Activated CD4-positive, alpha-beta memory T cell treated with anti-CD3 and anti-CD28 coated beads, Interleukin-2, amount 10 ng/mL, durations not matched to agents 7 days and 5 days (primary cell): ENCODE data around the gene WT1. TPM values are rescaled to one million over a fixed set of nuclear protein-coding genes. Genes with fewer than 3 reads are reported as not detected.

Experiments used
- CTCF ChIA-PET: fragments of 350-600 bp; sonication (Branson Sonifier 250); formaldehyde crosslinking; loops from one replicate; lab custom pipeline; 2021; ENCODE audit warnings: antibody characterized with exemption, inconsistent platforms; lab: Charles Lee
- POLR2A ChIA-PET: fragments of 350-600 bp; sonication (Branson Sonifier 250); formaldehyde crosslinking; loops from one replicate; lab custom pipeline; 2021; ENCODE audit warnings: antibody characterized with exemption; lab: Charles Lee
- DNase-seq: peaks from one replicate; pipeline ENCODE4 v3.0.0-alpha.2; 2020
- H3K27ac Mint-ChIP-seq: one replicate; pipeline ENCODE4 v1.8.0; 2021; ENCODE audit warnings: mild to moderate bottlenecking, mixed read lengths
- H3K27me3 Mint-ChIP-seq: one replicate; pipeline ENCODE4 v1.8.0; 2021; ENCODE audit warnings: mixed read lengths
- H3K36me3 Mint-ChIP-seq: one replicate; pipeline ENCODE4 v1.8.0; 2021; ENCODE audit warnings: low read depth, mixed read lengths
- H3K4me1 Mint-ChIP-seq: one replicate; pipeline ENCODE4 v1.8.0; 2021; ENCODE audit warnings: mixed read lengths
- H3K4me3 Mint-ChIP-seq: one replicate; pipeline ENCODE4 v1.8.0; 2021; ENCODE audit warnings: mild to moderate bottlenecking, mixed read lengths
- H3K9me3 Mint-ChIP-seq: one replicate; pipeline ENCODE4 v1.8.0; 2021; ENCODE audit warnings: mixed read lengths
- total RNA-seq, 2 experiments: library from RNA; stranded (reverse); gene quantifications; one replicate each; pipeline ENCODE4 v1.2.3, GENCODE V29; 2021

Gene WT1
- total RNA-seq, 2 experiments from 2014 or later, result not detected

DNA sequence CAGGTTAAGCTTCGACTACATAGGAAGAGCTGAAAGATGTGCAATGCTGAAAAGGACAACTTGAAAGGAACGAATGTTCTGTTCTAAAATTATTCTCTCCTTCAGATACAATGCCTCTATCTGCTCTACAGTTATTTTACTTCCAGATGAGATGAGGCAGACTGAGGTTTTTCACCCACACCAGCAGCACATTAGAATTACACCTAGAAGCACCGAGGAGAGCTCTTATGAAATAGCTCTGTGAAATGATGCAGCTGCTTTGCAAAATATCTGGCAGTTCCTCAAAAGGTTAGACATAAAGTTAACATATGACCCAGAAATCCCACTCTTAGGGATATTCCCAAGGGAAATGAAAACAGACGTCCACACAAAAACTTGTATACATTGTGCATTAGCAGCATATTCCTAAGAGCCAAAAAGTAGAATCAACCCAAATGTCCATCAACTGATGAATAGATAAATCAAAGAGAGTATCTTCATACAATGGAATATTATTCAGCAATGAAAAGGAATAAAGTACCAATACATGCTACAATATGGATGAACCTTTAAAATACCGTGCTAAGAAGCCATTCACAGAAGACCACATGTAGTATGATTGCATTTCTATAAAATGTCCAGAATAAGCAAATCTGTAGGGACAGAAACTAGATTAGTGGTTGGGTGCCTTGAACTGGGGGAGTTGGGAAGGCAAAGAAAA lies 34.5 kb downstream of the WT1 start:
- Mint-ChIP-seq H3K27me3 (peaks cover 16% of the 10 kb centered on the region), H3K4me3 (no peak overlapping the region), H3K36me3 (no peaks in the 10 kb centered on the region), H3K9me3 (no peaks in the 10 kb centered on the region), H3K27ac (no peak overlapping the region), H3K4me1 (no peaks in the 10 kb centered on the region)
- no peak for DNase-seq
- POLR2A ChIA-PET, result no interaction called here
- CTCF ChIA-PET, result no interaction called here

DNA sequence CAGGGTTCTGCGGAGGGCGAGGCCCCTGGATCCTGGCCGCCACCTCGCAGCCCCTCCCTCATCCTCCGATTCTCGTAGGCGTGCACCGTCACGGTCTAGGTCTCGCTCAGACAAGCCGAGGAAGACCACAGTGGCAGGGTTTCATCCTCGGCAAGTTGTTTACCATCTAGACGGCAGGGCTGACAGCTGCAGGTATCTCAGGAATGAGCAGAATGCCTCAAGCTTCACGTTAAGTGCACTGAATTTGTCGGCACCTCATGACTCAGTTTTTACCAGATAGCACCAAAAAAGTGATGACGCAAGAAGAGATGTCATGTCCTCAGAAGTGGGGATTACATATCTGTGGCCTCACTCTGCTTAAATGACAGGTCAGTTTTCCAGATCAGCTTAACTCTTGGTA lies 35.1 kb downstream of the WT1 start:
- Mint-ChIP-seq H3K4me1 (no peaks in the 10 kb centered on the region), H3K4me3 (no peak overlapping the region), H3K9me3 (no peaks in the 10 kb centered on the region), H3K27ac (no peak overlapping the region), H3K27me3 (peaks cover 18% of the 10 kb centered on the region), H3K36me3 (no peaks in the 10 kb centered on the region)
- ChIA-PET CTCF (no interaction called here), POLR2A (no interaction called here)
- no peak for DNase-seq

DNA sequence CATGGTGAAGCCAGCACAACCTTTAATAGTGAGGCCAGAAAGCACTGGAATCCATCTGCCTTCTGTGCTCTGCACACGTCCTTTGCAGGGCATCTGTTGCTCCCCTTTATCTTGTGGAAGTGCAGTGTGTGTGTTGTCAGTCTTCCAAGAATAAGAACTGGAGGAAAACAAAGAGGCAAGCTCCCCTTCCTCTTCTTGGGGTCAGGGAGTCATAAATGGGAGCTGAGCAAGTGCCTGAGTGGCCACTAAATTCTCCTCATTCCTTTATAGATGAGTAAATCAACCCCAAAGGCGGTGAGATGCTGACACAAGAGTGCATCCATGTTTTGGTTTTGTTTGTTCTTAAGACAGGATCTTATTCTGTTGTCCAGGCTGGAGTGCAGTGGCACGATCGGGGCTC lies 38.3 kb downstream of the WT1 start:
- CTCF ChIA-PET, result no interaction called here
- no peak for DNase-seq
- POLR2A ChIA-PET, result no interaction called here
- H3K36me3 Mint-ChIP-seq, result no peaks in the 10 kb centered on the region
- H3K27me3 Mint-ChIP-seq, result peaks cover 23% of the 10 kb centered on the region
- H3K4me3 Mint-ChIP-seq, result no peak overlapping the region
- H3K9me3 Mint-ChIP-seq, result no peaks in the 10 kb centered on the region
- no peaks in the 10 kb centered on the region for H3K4me1 Mint-ChIP-seq
- H3K27ac Mint-ChIP-seq, result no peak overlapping the region

DNA sequence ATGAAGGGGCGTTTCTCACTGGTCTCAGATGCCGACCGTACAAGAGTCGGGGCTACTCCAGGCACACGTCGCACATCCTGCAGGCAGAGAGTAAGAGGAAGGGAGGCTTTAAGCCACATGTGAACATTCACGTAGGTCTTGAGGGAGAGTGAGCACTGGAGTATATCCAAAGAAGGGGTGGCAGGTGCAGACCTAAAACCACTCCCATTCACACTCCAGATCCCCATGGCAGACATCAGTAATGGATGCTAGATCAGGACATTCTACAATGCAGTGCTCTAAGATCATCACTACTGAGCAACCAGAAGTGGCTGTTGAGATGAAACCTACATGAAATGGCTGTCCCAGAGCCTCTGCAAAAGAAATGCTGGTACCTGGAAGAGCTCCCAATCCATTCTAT lies 39.0 kb downstream of the WT1 start:
- POLR2A ChIA-PET, result no interaction called here
- DNase-seq, result no peak
- Mint-ChIP-seq H3K36me3 (no peaks in the 10 kb centered on the region), H3K4me1 (no peaks in the 10 kb centered on the region), H3K9me3 (no peaks in the 10 kb centered on the region), H3K4me3 (no peak overlapping the region), H3K27ac (no peak overlapping the region), H3K27me3 (peaks cover 23% of the 10 kb centered on the region)
- CTCF ChIA-PET, result no interaction called here

DNA sequence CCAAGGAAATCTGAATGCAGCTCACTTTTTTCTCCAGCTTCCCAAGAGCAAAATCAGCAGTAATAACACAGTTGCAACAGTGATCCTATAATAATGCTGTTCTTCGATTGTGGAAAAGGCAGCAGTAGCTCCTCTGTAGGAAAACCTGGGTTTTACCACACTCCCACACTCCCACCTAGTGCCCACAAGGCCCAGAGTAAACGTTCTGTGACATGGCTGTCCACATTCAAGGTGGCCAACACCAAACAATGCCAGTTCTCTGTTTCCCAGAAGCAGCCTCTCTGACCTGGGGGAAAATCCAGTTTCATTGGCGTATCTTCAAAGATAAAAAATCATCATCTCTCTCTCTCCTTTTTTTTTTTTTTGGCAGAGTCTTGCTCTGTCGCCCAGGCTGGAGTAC lies 40.2 kb downstream of the WT1 start:
- H3K4me1 Mint-ChIP-seq, result no peaks in the 10 kb centered on the region
- DNase-seq, result no peak
- ChIA-PET POLR2A (no interaction called here), CTCF (no interaction called here)
- H3K27ac Mint-ChIP-seq, result no peak overlapping the region
- no peaks in the 10 kb centered on the region for H3K36me3 Mint-ChIP-seq
- H3K27me3 Mint-ChIP-seq, result peaks cover 28% of the 10 kb centered on the region
- no peak overlapping the region for H3K4me3 Mint-ChIP-seq
- H3K9me3 Mint-ChIP-seq, result no peaks in the 10 kb centered on the region

DNA sequence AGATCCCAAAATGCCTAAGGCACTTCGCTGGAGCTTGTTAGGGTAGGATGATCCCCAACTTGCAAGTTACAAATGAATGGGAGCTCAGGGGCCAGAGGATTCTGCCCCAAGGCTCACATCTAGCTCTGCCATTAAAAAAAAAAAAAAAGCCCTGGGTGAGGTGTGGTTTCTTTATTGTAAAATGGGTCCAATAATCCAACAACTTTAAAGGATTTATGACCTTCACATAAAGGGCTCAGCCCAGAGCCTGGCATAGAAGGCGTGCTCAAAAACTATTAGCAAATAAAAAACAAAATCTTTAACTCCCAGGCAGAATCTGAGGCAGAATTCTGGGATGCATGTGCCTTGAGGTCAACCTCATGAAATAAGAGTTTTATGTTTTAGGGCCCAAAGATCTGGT lies 42.5 kb downstream of the WT1 start:
- ChIA-PET POLR2A (no interaction called here), CTCF (no interaction called here)
- no peaks in the 10 kb centered on the region for H3K4me1 Mint-ChIP-seq
- no peak for DNase-seq
- no peaks in the 10 kb centered on the region for H3K36me3 Mint-ChIP-seq
- H3K4me3 Mint-ChIP-seq, result no peak overlapping the region
- H3K9me3 Mint-ChIP-seq, result no peaks in the 10 kb centered on the region
- no peak overlapping the region for H3K27ac Mint-ChIP-seq
- peaks cover 34% of the 10 kb centered on the region for H3K27me3 Mint-ChIP-seq

DNA sequence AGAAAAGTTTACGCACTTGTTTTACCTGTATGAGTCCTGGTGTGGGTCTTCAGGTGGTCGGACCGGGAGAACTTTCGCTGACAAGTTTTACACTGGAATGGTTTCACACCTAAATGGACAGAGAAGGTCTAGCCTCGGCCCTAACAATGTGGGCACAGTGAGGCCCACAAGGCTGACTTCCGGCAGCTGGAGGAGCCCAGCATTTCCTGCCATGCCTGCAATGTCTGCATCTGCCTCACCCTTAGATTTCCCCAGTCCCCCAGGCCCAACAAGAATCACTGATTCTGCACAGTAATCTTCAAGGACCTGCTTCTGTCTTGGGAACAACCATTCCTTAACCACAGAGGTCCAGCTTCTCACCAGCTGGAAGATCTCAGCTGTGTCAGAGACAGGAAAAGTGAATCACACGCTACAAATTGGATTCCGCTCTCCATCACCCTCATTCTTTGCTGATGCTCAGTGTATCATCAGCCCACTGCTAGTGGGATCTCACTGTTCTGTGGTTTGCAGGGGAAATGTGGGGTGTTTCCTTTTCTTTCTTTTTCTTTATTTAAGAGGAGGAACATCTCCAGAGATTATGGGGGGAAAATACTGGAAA lies 43.3 kb downstream of the WT1 start:
- H3K27ac Mint-ChIP-seq, result no peak overlapping the region
- no peak for DNase-seq
- no peaks in the 10 kb centered on the region for H3K4me1 Mint-ChIP-seq
- H3K27me3 Mint-ChIP-seq, result peaks cover 34% of the 10 kb centered on the region
- ChIA-PET CTCF (no interaction called here), POLR2A (no interaction called here)
- H3K4me3 Mint-ChIP-seq, result no peak overlapping the region
- no peaks in the 10 kb centered on the region for H3K36me3 Mint-ChIP-seq
- H3K9me3 Mint-ChIP-seq, result no peaks in the 10 kb centered on the region

DNA sequence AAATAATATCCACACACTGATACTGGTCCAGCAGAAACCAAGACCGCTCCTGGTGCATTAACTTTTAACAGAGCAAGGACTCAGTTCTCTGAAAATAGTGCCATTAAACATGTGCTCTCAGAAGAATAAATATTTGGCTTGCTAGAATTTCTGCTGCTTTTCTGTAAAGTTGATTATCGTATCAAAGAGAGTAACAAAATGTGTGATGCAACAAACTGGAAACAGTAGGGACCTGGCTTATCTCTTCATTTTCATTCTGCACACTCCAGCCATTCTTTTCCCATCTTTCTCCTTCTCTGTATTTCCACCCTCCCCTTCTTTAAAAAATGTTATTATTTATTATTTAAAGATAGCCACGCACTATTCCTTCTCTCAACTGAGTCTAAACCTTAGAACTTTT lies 43.9 kb downstream of the WT1 start:
- CTCF ChIA-PET, result no interaction called here
- no peaks in the 10 kb centered on the region for H3K9me3 Mint-ChIP-seq
- peaks cover 36% of the 10 kb centered on the region for H3K27me3 Mint-ChIP-seq
- no peaks in the 10 kb centered on the region for H3K4me1 Mint-ChIP-seq
- H3K36me3 Mint-ChIP-seq, result no peaks in the 10 kb centered on the region
- H3K4me3 Mint-ChIP-seq, result no peak overlapping the region
- no peak overlapping the region for H3K27ac Mint-ChIP-seq
- POLR2A ChIA-PET, result no interaction called here
- no peak for DNase-seq

DNA sequence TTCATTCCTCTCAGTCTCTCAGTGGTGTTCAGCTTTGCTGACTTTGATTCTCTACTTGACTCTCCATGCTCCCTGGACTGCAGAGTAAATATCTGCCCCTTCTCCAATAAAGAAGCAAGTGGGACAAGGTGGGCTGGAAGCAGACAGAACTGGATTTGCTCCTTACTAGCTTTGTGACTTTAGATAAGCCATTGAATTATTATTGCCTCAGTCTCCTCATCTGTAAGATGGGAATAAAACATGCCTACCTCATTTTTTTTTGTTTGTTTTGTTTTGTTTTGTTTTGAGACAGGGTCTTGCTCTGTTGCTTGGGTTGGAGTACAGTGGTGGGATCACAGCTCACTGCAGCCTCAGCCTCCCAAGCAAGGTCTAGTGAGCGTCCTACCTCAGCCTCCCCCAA lies 44.6 kb downstream of the WT1 start:
- CTCF ChIA-PET, result no interaction called here
- Mint-ChIP-seq H3K9me3 (no peaks in the 10 kb centered on the region), H3K27me3 (peaks cover 31% of the 10 kb centered on the region), H3K4me1 (no peaks in the 10 kb centered on the region), H3K4me3 (no peak overlapping the region), H3K27ac (no peak overlapping the region), H3K36me3 (no peaks in the 10 kb centered on the region)
- POLR2A ChIA-PET, result no interaction called here
- no peak for DNase-seq

DNA sequence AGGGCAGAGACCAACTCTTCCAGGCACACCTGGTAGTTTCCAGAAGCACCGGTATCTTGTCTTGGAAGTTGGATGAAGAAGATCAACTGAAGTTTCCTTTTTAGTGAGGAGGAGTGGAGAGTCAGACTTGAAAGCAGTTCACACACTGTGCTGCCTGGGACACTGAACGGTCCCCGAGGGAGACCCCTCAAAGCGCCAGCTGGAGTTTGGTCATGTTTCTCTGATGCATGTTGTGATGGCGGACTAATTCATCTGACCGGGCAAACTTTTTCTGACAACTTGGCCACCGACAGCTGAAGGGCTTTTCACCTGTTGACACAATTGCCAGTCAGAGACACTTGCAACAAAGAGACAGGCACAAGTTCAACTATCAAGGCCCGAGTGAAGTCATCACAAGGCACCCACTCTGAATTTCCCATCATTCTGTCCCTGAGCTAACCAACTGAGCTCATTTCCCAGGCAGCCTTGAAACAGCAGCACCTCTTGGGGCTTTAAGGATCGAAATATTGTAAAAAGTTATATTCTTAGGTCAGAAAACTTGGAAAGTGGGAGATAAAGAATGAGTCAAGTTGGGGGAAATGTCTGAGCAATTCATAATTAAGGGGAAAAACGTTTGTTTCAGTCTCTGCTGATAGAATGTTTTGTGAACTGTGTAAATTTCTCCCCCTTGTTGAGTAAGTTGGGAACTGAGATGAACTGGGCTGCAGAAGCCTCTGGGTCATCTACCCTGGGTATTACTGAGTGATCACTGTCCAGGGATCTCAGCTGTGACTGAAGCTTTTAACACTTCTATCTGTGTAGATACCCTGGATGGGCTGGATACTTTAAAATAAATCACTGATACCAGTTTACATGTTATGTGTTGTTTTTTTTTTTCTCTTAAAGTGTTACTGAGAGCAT lies 46.2 kb downstream of the WT1 start:
- H3K36me3 Mint-ChIP-seq, result no peaks in the 10 kb centered on the region
- POLR2A ChIA-PET, result no interaction called here
- DNase-seq, result no peak
- H3K27ac Mint-ChIP-seq, result no peak overlapping the region
- no peaks in the 10 kb centered on the region for H3K9me3 Mint-ChIP-seq
- CTCF ChIA-PET, result no interaction called here
- H3K4me3 Mint-ChIP-seq, result no peak overlapping the region
- peaks cover 21% of the 10 kb centered on the region for H3K27me3 Mint-ChIP-seq
- no peaks in the 10 kb centered on the region for H3K4me1 Mint-ChIP-seq

DNA sequence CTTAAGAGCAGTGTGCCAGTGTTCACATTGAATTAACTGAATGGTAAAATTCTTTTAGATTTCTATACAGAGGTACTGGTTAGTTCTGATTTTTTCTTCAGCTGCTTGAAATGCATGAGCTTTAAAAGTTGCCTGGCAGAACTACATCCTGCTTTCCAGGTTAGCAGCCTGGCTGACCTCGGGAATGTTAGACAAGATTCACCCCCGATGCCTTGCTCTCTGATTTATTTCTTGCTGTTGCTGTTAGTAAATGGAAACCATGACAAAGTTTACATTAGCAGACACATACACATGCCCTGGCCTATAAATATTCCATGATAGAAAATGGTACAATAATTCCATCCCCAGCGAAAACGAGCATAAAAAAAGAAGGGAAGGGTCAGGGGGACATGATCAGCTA lies 47.0 kb downstream of the WT1 start:
- H3K4me3 Mint-ChIP-seq, result no peak overlapping the region
- no peak overlapping the region for H3K27ac Mint-ChIP-seq
- peaks cover 20% of the 10 kb centered on the region for H3K27me3 Mint-ChIP-seq
- no peaks in the 10 kb centered on the region for H3K9me3 Mint-ChIP-seq
- H3K36me3 Mint-ChIP-seq, result no peaks in the 10 kb centered on the region
- CTCF ChIA-PET, result no interaction called here
- POLR2A ChIA-PET, result no interaction called here
- no peaks in the 10 kb centered on the region for H3K4me1 Mint-ChIP-seq
- no peak for DNase-seq

DNA sequence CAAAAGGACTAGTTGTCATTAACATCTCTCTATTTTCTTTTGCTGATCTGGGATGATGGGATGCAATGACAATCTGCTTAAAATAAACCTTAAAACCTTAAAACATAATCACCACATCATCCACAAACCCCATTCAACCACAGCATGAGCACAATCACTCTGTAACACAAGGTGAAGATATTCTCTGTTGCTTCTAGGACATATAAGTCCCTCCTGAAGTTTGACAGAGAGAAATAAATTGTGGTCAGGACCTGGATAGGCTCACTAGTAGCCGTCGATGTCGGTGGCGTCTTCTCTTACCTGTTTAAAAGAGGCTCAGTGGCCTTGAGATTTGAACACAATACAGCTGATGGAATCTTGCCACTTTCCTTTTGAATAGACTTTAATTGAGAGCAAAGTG lies 47.9 kb downstream of the WT1 start:
- ChIA-PET POLR2A (no interaction called here), CTCF (no interaction called here)
- H3K4me1 Mint-ChIP-seq, result no peaks in the 10 kb centered on the region
- H3K27me3 Mint-ChIP-seq, result peaks cover 19% of the 10 kb centered on the region
- H3K4me3 Mint-ChIP-seq, result no peak overlapping the region
- no peaks in the 10 kb centered on the region for H3K36me3 Mint-ChIP-seq
- DNase-seq, result no peak
- no peak overlapping the region for H3K27ac Mint-ChIP-seq
- no peaks in the 10 kb centered on the region for H3K9me3 Mint-ChIP-seq

DNA sequence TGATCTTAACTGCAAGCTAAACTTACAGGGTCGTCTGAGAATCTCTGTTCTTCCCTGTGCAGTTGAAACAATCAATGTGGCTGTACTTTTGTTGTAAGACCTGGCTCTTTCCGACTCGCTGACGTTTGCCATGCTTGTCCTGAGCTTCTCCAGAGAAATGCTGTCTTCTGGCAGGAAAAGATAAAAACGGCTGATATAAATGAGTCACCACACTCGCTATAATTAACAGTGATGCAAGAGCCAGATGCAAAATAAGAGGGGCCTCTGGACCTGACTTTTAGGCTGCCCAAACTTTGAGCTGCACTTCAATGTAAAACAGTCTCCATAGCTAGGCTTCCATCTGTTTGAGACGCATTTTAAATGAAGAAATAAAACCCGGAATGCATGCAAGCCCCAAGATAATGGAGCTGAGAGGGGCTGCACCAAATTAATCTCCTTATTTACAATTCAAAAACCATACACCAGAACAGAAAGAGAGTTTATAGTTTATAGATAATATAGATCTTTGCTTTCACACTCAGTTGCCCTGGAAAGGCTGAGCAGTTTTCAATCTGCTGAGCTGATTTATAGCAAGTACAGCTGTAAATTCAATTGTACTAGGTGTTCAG lies 48.5 kb downstream of the WT1 start:
- Mint-ChIP-seq H3K4me1 (no peaks in the 10 kb centered on the region), H3K4me3 (no peak overlapping the region), H3K9me3 (no peaks in the 10 kb centered on the region), H3K27me3 (peaks cover 19% of the 10 kb centered on the region), H3K27ac (no peak overlapping the region), H3K36me3 (no peaks in the 10 kb centered on the region)
- ChIA-PET POLR2A (no interaction called here), CTCF (no interaction called here)
- DNase-seq, result no peak
